Measurements from ENCODE around the gene CEMIP.

Gene CEMIP

DNA sequence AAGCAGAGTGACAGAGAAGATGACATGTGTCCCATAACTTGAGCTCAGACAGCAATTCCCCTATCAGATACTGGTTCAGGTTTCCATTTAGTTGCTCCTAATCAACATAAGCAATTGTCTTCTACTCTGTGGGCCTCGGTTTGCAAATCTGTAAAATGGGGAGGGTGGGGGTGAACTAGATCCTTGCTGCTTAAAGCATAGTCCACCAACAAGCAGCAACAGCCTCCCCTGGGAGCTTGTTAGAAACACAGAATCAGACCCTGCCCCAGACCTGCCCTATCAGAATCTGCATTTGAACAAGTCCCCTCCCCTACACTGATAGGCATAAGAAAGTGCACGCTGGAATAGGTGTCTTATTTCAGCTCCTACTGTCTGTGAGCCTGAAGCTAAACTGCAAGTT, 87.8 kb downstream of the CEMIP start:
- TF ChIP-seq HDGF (IDR thresholded peaks at IDR 0.05; ENCODE audit: borderline replicate concordance) = no peak
- TF ChIP-seq BHLHE40 (IDR thresholded peaks at IDR 0.05; ENCODE audit: borderline replicate concordance) = no peak
- no peak for TF ChIP-seq FOXM1 (IDR thresholded peaks at IDR 0.05; ENCODE audit: borderline replicate concordance)
- TF ChIP-seq PKNOX1 (IDR thresholded peaks at IDR 0.05) = no peak
- TF ChIP-seq L3MBTL2 (conservative IDR thresholded peaks at IDR 0.05) = no peak
- no peak for TF ChIP-seq FOXA1 (IDR thresholded peaks at IDR 0.05)
- TF ChIP-seq ARNT (IDR thresholded peaks at IDR 0.05) = no peak
- TF ChIP-seq NFRKB (IDR thresholded peaks at IDR 0.05) = no peak
- TF ChIP-seq CTBP1 (IDR thresholded peaks at IDR 0.05; ENCODE audit: borderline replicate concordance) = no peak
- CTCF ChIA-PET = interaction anchor here (0.6 to 1.0 kb wide), 2 partner anchors 14 to 207 kb away, joined by 3 read pairs; no protein-coding TSS in a partner anchor
- no peak for DNase-seq (ENCODE audit: extremely low spot score)
- POLR2A ChIA-PET = no interaction called here

DNA sequence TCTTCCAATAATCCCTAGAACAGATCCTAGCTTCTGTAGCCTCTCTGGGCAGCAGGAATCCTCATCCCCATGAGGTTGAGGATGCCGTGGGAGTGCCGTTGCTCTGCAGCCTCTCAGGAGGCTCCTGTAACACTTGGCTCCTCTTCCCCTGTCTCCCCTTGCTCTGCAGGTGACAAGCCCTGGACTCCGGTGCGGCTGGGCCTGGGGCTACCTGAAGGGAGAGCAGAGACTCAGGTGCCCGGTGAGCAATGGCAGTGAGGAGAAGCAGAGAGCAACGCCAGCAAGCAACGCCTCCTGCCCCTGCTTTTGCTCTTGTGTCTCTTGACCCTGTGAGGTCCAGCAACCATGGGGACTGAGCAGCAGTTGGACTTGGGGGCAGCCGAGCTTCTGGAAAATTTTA, 91.2 kb downstream of the CEMIP start:
- ChIA-PET POLR2A (no interaction called here), CTCF (interaction anchor here (0.7 to 0.9 kb wide), 2 partner anchors 18 to 91 kb away, joined by 3 to 4 read pairs; partner anchors contain the start of gene CEMIP)
- TF ChIP-seq NFRKB (IDR thresholded peaks at IDR 0.05) = no peak
- no peak for TF ChIP-seq FOXK2 (IDR thresholded peaks at IDR 0.05)
- TF ChIP-seq FOXM1 (IDR thresholded peaks at IDR 0.05; ENCODE audit: borderline replicate concordance) = no peak
- TF ChIP-seq PKNOX1 (IDR thresholded peaks at IDR 0.05) = no peak
- no peak for TF ChIP-seq SUZ12 (IDR thresholded peaks at IDR 0.05)
- TF ChIP-seq TARDBP (IDR thresholded peaks at IDR 0.05) = no peak
- no peak for TF ChIP-seq L3MBTL2 (conservative IDR thresholded peaks at IDR 0.05)
- no peak for TF ChIP-seq CTBP1 (IDR thresholded peaks at IDR 0.05; ENCODE audit: borderline replicate concordance)
- no peak for DNase-seq (ENCODE audit: extremely low spot score)

GRCh38 chr15:80870893-80871292, 91.7 kb downstream of the CEMIP start:
- CTCF ChIA-PET = interaction anchor here (0.7 to 0.9 kb wide), 2 partner anchors 17 to 92 kb away, joined by 3 to 4 read pairs; partner anchors contain the start of gene CEMIP
- POLR2A ChIA-PET = no interaction called here
- DNase-seq (ENCODE audit: extremely low spot score) = no peak
- TF ChIP-seq CTBP1 (IDR thresholded peaks at IDR 0.05; ENCODE audit: borderline replicate concordance) (no peak), HDGF (IDR thresholded peaks at IDR 0.05; ENCODE audit: borderline replicate concordance) (no peak), ARNT (IDR thresholded peaks at IDR 0.05) (no peak), PKNOX1 (IDR thresholded peaks at IDR 0.05) (no peak), LEF1 (IDR thresholded peaks at IDR 0.05; ENCODE audit: borderline replicate concordance) (no peak), FOXM1 (IDR thresholded peaks at IDR 0.05; ENCODE audit: borderline replicate concordance) (no peak), SUZ12 (IDR thresholded peaks at IDR 0.05) (no peak), NFRKB (IDR thresholded peaks at IDR 0.05) (no peak), BHLHE40 (IDR thresholded peaks at IDR 0.05; ENCODE audit: borderline replicate concordance) (no peak), FOXK2 (IDR thresholded peaks at IDR 0.05) (no peak)

DNA sequence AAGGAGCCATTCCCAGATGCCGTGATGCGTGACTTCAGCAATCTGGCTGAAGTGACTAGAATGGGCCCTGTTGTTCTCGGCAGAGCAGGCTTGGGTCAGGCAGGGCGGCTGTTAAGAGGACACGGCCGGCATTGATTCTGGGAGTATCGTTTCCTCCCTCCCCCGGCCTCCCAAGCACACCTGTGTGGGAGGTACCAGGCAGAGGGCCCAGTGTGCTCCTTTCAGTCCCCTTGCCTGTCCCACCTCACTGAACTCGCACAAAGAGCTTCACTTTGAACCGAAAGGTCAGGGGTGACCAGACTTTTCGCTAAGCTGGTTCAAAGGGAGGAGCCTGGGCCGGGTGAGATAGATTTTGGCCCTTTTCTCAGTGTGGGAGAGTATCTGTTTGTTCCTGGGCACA, 92.7 kb downstream of the CEMIP start:
- DNase-seq (ENCODE audit: extremely low spot score) = no peak
- TF ChIP-seq TARDBP (IDR thresholded peaks at IDR 0.05) = no peak
- TF ChIP-seq ELF4 (IDR thresholded peaks at IDR 0.05) = no peak
- no peak for TF ChIP-seq LEF1 (IDR thresholded peaks at IDR 0.05; ENCODE audit: borderline replicate concordance)
- no peak for TF ChIP-seq PKNOX1 (IDR thresholded peaks at IDR 0.05)
- no peak for TF ChIP-seq ZNF384 (IDR thresholded peaks at IDR 0.05)
- TF ChIP-seq ARNT (IDR thresholded peaks at IDR 0.05) = no peak
- no peak for TF ChIP-seq FOXM1 (IDR thresholded peaks at IDR 0.05; ENCODE audit: borderline replicate concordance)
- CTCF ChIA-PET = no interaction called here
- POLR2A ChIA-PET = no interaction called here

DNA sequence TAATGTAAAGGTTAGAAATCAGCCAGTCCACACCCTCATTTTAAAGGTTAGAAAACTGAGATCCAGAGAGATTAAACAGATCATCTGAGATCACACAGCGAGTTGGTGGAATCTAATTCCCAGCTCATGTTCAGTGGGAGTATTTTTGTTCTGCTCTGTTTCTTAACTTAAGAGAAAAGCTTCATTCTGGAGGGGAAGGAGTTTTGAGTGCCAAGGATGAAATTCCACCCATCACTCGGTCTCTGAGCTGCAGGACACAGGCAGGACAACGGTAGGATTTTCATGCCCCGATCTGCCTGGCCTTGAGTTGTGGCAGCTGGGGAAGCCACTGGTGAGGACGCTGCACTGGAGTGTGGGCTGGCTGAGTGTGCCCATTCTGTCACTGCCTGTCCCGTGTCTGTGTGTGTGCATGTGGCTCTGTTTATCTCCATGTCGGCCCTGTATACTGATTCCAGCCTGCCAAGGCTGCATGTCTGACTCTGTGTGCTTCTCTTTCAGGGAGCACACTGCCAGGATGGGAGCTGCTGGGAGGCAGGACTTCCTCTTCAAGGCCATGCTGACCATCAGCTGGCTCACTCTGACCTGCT, 94.3 kb downstream of the CEMIP start:
- ChIA-PET POLR2A (no interaction called here), CTCF (no interaction called here)
- TF ChIP-seq SP1 (IDR thresholded peaks at IDR 0.05) (no peak), SUZ12 (IDR thresholded peaks at IDR 0.05) (no peak), CTBP1 (IDR thresholded peaks at IDR 0.05; ENCODE audit: borderline replicate concordance) (no peak), ELF4 (IDR thresholded peaks at IDR 0.05) (no peak), LEF1 (IDR thresholded peaks at IDR 0.05; ENCODE audit: borderline replicate concordance) (no peak), ARNT (IDR thresholded peaks at IDR 0.05) (no peak), FOXM1 (IDR thresholded peaks at IDR 0.05; ENCODE audit: borderline replicate concordance) (no peak), NFRKB (IDR thresholded peaks at IDR 0.05) (no peak), FOXA1 (IDR thresholded peaks at IDR 0.05) (no peak), HDGF (IDR thresholded peaks at IDR 0.05; ENCODE audit: borderline replicate concordance) (no peak), BHLHE40 (IDR thresholded peaks at IDR 0.05; ENCODE audit: borderline replicate concordance) (no peak), L3MBTL2 (conservative IDR thresholded peaks at IDR 0.05) (no peak), ZNF384 (IDR thresholded peaks at IDR 0.05) (no peak), PKNOX1 (IDR thresholded peaks at IDR 0.05) (no peak), TARDBP (IDR thresholded peaks at IDR 0.05) (no peak), FOXK2 (IDR thresholded peaks at IDR 0.05) (no peak)
- no peak for DNase-seq (ENCODE audit: extremely low spot score)
